ENCODE measurements around the gene POLR3A. TPM values are rescaled to one million over a fixed set of nuclear protein-coding genes. Genes with fewer than 3 reads are reported as not detected.

POLR3A gene
- total RNA-seq, 4 donors from 2014 or later, result 10.0 to 19.4 (median 14.6) TPM

DNA sequence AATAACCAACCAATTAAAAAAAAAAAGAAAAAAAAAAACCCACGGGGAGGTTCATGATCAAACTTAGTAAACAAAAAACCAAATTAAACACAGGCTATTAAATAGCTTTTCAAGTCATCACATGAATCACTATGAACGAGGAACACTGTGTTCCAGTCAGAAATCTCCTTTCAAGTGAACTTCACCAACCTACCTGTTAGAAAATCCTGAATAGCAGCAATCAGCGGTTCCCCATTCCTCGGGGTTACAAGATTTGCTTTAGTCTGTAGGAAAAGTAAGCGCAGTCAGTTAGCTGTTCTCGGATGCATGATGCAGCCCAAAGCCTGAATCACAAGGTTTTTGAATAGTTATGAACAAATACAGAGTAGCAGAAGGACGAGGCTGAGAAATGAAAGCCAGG is 19.0 kb downstream of the POLR3A start:
- Histone ChIP-seq H3K9me3 (no peaks in the 10 kb centered on the region), H3K27me3 (no peaks in the 10 kb centered on the region), H3K36me3 (no peaks in the 10 kb centered on the region), H3K27ac (no peak overlapping the region), H3K4me1 (no peaks in the 10 kb centered on the region), H3K4me3 (no peak overlapping the region)
- TF ChIP-seq, protein P1, sequence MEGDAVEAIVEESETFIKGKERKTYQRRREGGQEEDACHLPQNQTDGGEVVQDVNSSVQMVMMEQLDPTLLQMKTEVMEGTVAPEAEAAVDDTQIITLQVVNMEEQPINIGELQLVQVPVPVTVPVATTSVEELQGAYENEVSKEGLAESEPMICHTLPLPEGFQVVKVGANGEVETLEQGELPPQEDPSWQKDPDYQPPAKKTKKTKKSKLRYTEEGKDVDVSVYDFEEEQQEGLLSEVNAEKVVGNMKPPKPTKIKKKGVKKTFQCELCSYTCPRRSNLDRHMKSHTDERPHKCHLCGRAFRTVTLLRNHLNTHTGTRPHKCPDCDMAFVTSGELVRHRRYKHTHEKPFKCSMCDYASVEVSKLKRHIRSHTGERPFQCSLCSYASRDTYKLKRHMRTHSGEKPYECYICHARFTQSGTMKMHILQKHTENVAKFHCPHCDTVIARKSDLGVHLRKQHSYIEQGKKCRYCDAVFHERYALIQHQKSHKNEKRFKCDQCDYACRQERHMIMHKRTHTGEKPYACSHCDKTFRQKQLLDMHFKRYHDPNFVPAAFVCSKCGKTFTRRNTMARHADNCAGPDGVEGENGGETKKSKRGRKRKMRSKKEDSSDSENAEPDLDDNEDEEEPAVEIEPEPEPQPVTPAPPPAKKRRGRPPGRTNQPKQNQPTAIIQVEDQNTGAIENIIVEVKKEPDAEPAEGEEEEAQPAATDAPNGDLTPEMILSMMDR (IDR thresholded peaks at IDR 0.05), result no peak
- TF ChIP-seq POLR2A (IDR thresholded peaks at IDR 0.05), result no peak
- intact Hi-C loops (cut with DNase I; ENCODE audit: low total_unique reads), result no loop called here
- DNase-seq, result no peak

DNA sequence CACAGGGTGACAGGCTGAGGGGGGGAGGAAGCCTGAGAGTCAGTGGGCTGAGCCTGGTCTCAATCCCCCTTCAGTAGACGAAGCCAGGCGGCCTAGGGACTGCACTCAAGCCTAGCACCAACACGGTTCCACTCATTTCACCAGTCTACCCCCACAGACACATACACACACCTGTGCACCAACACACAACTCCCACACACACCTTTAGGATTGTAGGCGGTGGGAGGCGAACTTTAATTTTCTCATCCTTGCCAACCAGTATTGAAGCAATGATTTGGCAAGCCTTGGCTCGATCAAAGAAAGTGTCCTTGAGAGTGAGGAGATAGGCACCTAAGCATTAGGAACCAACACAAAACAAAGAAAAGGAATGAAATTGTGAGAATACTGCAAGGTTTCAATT is 19.7 kb downstream of the POLR3A start:
- H3K27me3 ChIP-seq, result no peaks in the 10 kb centered on the region
- no peaks in the 10 kb centered on the region for H3K4me1 ChIP-seq
- H3K36me3 ChIP-seq, result no peaks in the 10 kb centered on the region
- TF ChIP-seq POLR2A (IDR thresholded peaks at IDR 0.05), result no peak
- TF ChIP-seq, protein P1 (IDR thresholded peaks at IDR 0.05), result no peak
- intact Hi-C loops (cut with DNase I; ENCODE audit: low total_unique reads), result no loop called here
- no peak for DNase-seq
- H3K9me3 ChIP-seq, result no peaks in the 10 kb centered on the region
- no peak overlapping the region for H3K4me3 ChIP-seq
- H3K27ac ChIP-seq, result no peak overlapping the region

DNA sequence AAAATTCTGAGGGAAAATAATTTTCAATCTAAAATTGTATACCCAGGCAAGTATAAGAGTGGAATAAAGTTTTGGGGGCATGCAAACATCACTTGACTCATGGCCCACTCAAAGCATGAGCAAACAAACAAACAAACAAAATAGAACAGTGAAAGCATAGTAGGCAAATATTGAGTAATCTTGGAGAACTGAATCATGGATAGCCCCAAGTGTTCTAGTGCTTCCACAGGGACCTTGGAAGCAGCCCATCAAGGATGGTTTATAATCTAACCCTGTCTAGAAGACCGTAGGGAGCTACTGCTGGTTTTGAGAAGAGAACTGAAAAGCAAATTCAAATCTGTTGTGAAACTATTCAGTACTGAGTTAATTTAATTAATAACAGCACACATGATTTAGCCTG is 22.1 kb downstream of the POLR3A start:
- no peak for DNase-seq
- TF ChIP-seq POLR2A (IDR thresholded peaks at IDR 0.05), result no peak
- TF ChIP-seq, protein P1 (IDR thresholded peaks at IDR 0.05), result no peak
- Histone ChIP-seq H3K9me3 (no peaks in the 10 kb centered on the region), H3K4me3 (no peak overlapping the region), H3K4me1 (no peaks in the 10 kb centered on the region), H3K27me3 (no peaks in the 10 kb centered on the region), H3K36me3 (no peaks in the 10 kb centered on the region), H3K27ac (no peak overlapping the region)
- intact Hi-C loops (cut with DNase I; ENCODE audit: low total_unique reads), result no loop called here

DNA sequence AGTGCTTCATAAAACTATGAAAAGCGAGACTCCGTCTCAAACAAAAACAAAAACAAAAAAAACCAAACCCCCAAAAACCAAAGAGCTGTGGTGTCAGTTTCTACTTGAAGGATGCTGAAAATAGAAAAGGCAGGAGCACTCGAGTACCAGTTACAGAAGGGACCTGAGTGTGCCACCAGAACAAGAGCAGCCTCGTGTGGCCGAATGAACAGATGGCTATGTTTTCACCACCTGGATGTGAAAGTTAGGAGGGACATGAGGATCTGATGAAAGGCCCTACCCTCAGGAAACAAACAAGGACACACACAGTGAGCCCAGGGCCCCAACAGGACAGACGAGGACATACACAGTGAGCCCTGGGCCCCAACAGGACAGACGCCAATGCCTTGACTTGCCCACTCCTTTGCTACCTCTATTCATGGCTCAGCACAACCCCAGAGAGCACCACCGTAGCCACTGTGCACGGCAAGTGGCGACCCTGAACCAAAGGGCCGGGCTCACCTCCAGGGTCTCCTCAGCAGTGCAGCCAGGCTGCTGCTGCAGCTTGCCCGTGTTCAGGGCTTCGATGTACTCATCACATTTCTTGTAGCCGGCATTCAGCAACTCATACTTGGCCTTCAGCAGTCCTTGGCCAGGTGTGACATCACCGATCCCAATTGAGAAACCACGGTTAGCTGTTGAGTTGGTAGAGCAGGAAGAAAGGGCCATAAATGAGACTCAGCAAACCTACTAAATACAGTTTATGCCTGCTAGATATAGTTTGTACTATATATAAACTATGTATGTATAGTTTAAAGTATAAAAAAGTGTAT is 24.9 kb downstream of the POLR3A start:
- Histone ChIP-seq H3K27ac (no peak overlapping the region), H3K36me3 (no peaks in the 10 kb centered on the region), H3K4me1 (no peaks in the 10 kb centered on the region), H3K4me3 (no peak overlapping the region), H3K27me3 (no peaks in the 10 kb centered on the region), H3K9me3 (no peaks in the 10 kb centered on the region)
- DNase-seq, result no peak
- no peak for TF ChIP-seq POLR2A (IDR thresholded peaks at IDR 0.05)
- TF ChIP-seq, protein P1 (IDR thresholded peaks at IDR 0.05), result no peak
- intact Hi-C loops (cut with DNase I; ENCODE audit: low total_unique reads), result no loop called here

DNA sequence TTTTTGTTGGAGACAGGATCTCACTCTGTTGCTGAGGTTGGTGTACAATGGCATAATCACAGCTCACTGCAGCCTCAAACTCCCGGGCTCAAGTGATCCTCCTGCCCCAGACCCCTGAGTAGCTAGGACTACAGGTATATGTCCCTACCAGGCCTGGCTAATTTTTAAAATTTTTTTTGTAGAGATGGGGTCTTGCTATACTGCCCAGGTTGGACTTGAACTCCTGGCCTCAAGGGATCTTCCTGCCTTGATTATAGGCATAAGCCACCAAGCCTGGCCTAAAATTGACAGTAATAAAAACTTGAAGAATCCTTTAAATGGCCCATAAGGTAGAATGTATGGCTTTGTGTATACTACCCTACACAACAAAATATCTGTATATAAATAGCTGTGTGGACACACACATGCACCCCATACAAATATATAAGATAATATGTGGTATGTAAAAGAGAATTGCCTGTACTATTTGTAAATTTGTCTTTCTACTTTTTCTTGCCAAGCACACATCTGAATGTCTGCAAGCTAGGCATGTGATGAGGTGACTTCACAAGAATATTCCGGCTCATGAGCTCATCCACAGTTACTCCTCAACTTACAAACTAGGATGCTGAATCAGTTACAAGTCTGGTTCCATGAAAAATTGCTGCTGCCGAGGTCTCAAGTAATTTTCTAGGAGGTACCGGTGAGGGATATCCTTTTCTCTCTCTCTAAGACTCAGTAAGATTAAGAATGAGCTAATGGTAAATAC is 26.6 kb downstream of the POLR3A start:
- H3K4me3 ChIP-seq, result no peak overlapping the region
- intact Hi-C loops (cut with DNase I; ENCODE audit: low total_unique reads), result no loop called here
- no peaks in the 10 kb centered on the region for H3K4me1 ChIP-seq
- no peaks in the 10 kb centered on the region for H3K27me3 ChIP-seq
- no peak for DNase-seq
- TF ChIP-seq, protein P1 (IDR thresholded peaks at IDR 0.05), result no peak
- no peak for TF ChIP-seq POLR2A (IDR thresholded peaks at IDR 0.05)
- no peaks in the 10 kb centered on the region for H3K9me3 ChIP-seq
- H3K27ac ChIP-seq, result no peak overlapping the region
- H3K36me3 ChIP-seq, result no peaks in the 10 kb centered on the region
